GM19397 (cell line): Measurements from ENCODE around the gene CCL26.

ENCODE experiments used
- ATAC-seq: cut with Tn5 transposase; IDR thresholded peaks from one replicate; pipeline ENCODE4 v1.9.1; 2021; ENCODE audit warnings: mild to moderate bottlenecking, moderate library complexity; ENCODE audit not compliant: unreplicated experiment

CCL26 gene

GRCh38 chr7:75772081-75773077 is at the start of gene CCL26:
Gene CCL26 (minus strand): TSS chr7:75772211. CDS start chr7:75772176, 35 bp downstream.
- no peak for ATAC-seq

- no peak for ATAC-seq
Measured at GRCh38 chr7:75820688-75821087, 48.7 kb upstream of the CCL26 start.

- ATAC-seq = no peak
Measured at GRCh38 chr7:75819711-75820110, 47.7 kb upstream of the CCL26 start.

- no peak for ATAC-seq
Measured at GRCh38 chr7:75818472-75818871, 46.5 kb upstream of the CCL26 start.

GRCh38 chr7:75817116-75817515 is 45.1 kb upstream of the CCL26 start:
- no peak for ATAC-seq

- ATAC-seq = no peak
Measured at GRCh38 chr7:75815418-75816064, 43.5 kb upstream of the CCL26 start.

GRCh38 chr7:75814407-75814947 is 42.5 kb upstream of the CCL26 start:
- ATAC-seq = no peak

- no peak for ATAC-seq
Measured at GRCh38 chr7:75813781-75814236, 41.8 kb upstream of the CCL26 start, which contains the start of gene CCL24. Gene CCL24 (minus strand): TSS chr7:75813806. CDS start chr7:75813715, 91 bp downstream.

- no peak for ATAC-seq
Measured at GRCh38 chr7:75813084-75813483, 41.1 kb upstream of the CCL26 start.

GRCh38 chr7:75811894-75812678 is 40.1 kb upstream of the CCL26 start:
- ATAC-seq = no peak

- ATAC-seq = no peak
Measured at GRCh38 chr7:75809396-75809795, 37.4 kb upstream of the CCL26 start.

GRCh38 chr7:75808106-75808505 is 36.1 kb upstream of the CCL26 start:
- ATAC-seq = no peak

GRCh38 chr7:75807452-75807851 is 35.4 kb upstream of the CCL26 start:
- no peak for ATAC-seq

- no peak for ATAC-seq
Measured at GRCh38 chr7:75806560-75807307, 34.7 kb upstream of the CCL26 start.

- no peak for ATAC-seq
Measured at GRCh38 chr7:75804705-75805104, 32.7 kb upstream of the CCL26 start.

GRCh38 chr7:75804004-75804403 is 32.0 kb upstream of the CCL26 start:
- ATAC-seq = no peak

GRCh38 chr7:75802552-75802821 is 30.5 kb upstream of the CCL26 start:
- no peak for ATAC-seq

GRCh38 chr7:75798770-75799169 is 26.8 kb upstream of the CCL26 start:
- ATAC-seq = no peak

GRCh38 chr7:75796420-75796819 is 24.4 kb upstream of the CCL26 start:
- ATAC-seq = no peak

- ATAC-seq = no peak
Measured at GRCh38 chr7:75795831-75796285, 23.8 kb upstream of the CCL26 start.
